T-helper 1 cell treated with Interleukin-12 subunit alpha and Interleukin-12 subunit beta and Interleukin-4 antibody, amounts not matched to agents 30 ng/mL and 1 ng/mL, for 36 hours (primary cell): ENCODE data around the gene KLK5. TPM values are rescaled to one million over a fixed set of nuclear protein-coding genes. Genes with fewer than 3 reads are reported as not detected.

Experiments used
- intact Hi-C: fragments of 100-400 bp; cut with micrococcal nuclease; formaldehyde crosslinking; loops from one replicate; pipeline ENCODE4 v1.15.1; 2024
- total RNA-seq: library from RNA; stranded (reverse); gene quantifications from 2 replicates; pipeline ENCODE4 v1.2.3, GENCODE V29; 2022

The KLK5 gene
- total RNA-seq, 1 donor from 2014 or later = not detected

- intact Hi-C loops = no loop called here
Measured at GRCh38 chr19:50969413-50969760, 16.5 kb upstream of the KLK5 start, which contains the start of gene KLK6. Gene KLK6 (minus strand): TSS chr19:50969591. CDS start chr19:50968104, 1,487 bp downstream.

GRCh38 chr19:50968716-50969412 is 16.0 kb upstream of the KLK5 start:
- intact Hi-C loops = no loop called here

GRCh38 chr19:50967929-50968715 is 15.3 kb upstream of the KLK5 start:
- intact Hi-C loops = no loop called here

- intact Hi-C loops = no loop called here
Measured at GRCh38 chr19:50964266-50964665, 11.4 kb upstream of the KLK5 start.

GRCh38 chr19:50963381-50963780 is 10.5 kb upstream of the KLK5 start:
- intact Hi-C loops = no loop called here

GRCh38 chr19:50962245-50962644 is 9.4 kb upstream of the KLK5 start:
- intact Hi-C loops = no loop called here

GRCh38 chr19:50959731-50960500 is 7.1 kb upstream of the KLK5 start:
- intact Hi-C loops = no loop called here

- intact Hi-C loops = no loop called here
Measured at GRCh38 chr19:50957587-50957986, 4.7 kb upstream of the KLK5 start.

- intact Hi-C loops = no loop called here
Measured at GRCh38 chr19:50949861-50950260, 3.0 kb downstream of the KLK5 start.

GRCh38 chr19:50947123-50947522 is 5.7 kb downstream of the KLK5 start:
- intact Hi-C loops = no loop called here

- intact Hi-C loops = no loop called here
Measured at GRCh38 chr19:50944795-50945194, 8.0 kb downstream of the KLK5 start.

GRCh38 chr19:50943074-50943828 is 9.6 kb downstream of the KLK5 start:
- intact Hi-C loops = no loop called here

GRCh38 chr19:50939596-50939995 is 13.2 kb downstream of the KLK5 start:
- intact Hi-C loops = no loop called here

- intact Hi-C loops = no loop called here
Measured at GRCh38 chr19:50933640-50934039, 19.2 kb downstream of the KLK5 start.

- intact Hi-C loops = no loop called here
Measured at GRCh38 chr19:50932690-50933083, 20.2 kb downstream of the KLK5 start.

GRCh38 chr19:50932018-50932689 is 20.7 kb downstream of the KLK5 start:
- intact Hi-C loops = no loop called here

GRCh38 chr19:50931023-50931422 is 21.8 kb downstream of the KLK5 start:
- intact Hi-C loops = no loop called here

- intact Hi-C loops = loop anchor here (1.0 kb wide), 1 partner anchor 240 kb away; no protein-coding TSS in a partner anchor
Measured at GRCh38 chr19:50928831-50929230, 24.0 kb downstream of the KLK5 start.

GRCh38 chr19:50926144-50926543 is 26.7 kb downstream of the KLK5 start:
- intact Hi-C loops = no loop called here

- intact Hi-C loops = no loop called here
Measured at GRCh38 chr19:50925734-50926133, 27.1 kb downstream of the KLK5 start.

- intact Hi-C loops = loop anchor here (5.0 kb wide), 1 partner anchor 87 kb away; no protein-coding TSS in a partner anchor
Measured at GRCh38 chr19:50924586-50924985, 28.3 kb downstream of the KLK5 start.
